Measurements from ENCODE around the gene LAPTM4A. TPM values are rescaled to one million over a fixed set of nuclear protein-coding genes. Genes with fewer than 3 reads are reported as not detected.

LAPTM4A gene
- 139 to 293 TPM (median 283 TPM) in 5 replicates for total RNA-seq (2022; extraction: Qiagen RNA extraction; ENCODE audit: low read depth)

GRCh38 chr2:20051532-20052228 lies at the start of gene LAPTM4A:
LAPTM4A (minus strand) TSS chr2:20051628; CDS start chr2:20051520, 108 bp downstream.

GRCh38 chr2:20012282-20013125 lies 38.9 kb downstream of the LAPTM4A start, which contains the start of gene MATN3:
MATN3 (minus strand) TSS chr2:20012668; CDS start chr2:20012631, 37 bp downstream.

GRCh38 chr2:19989667-19990415 lies 61.6 kb downstream of the LAPTM4A start, which contains the start of gene WDR35:
WDR35 (minus strand) TSS chr2:19990105; CDS start chr2:19990015, 90 bp downstream.

Other genes with a start within 250 kb of the LAPTM4A start
- gene TTC32, start 149.6 kb downstream of the LAPTM4A start, total RNA-seq (2022; extraction: Qiagen RNA extraction; ENCODE audit: low read depth): 7.0 to 15.6 TPM (median 12.8 TPM) in 5 replicates
- gene WDR35, start 61.5 kb downstream of the LAPTM4A start, total RNA-seq (2022; extraction: Qiagen RNA extraction; ENCODE audit: low read depth): 11.6 to 19.0 TPM (median 15.0 TPM) in 5 replicates
- 9.0 to 15.5 TPM (median 13.7 TPM) in 5 replicates for gene MATN3, start 39.0 kb downstream of the LAPTM4A start, total RNA-seq (2022; extraction: Qiagen RNA extraction; ENCODE audit: low read depth)
- 151 to 223 TPM (median 171 TPM) in 5 replicates for gene SDC1, start 173.5 kb upstream of the LAPTM4A start, total RNA-seq (2022; extraction: Qiagen RNA extraction; ENCODE audit: low read depth)

Data from A549 treated with RU486 at 1 μM for 4 hours (cell line).